HEK293 (cell line): ENCODE results near the gene POLD4.
"Not testable (repeated sequence)": the region's sequence is repeated elsewhere in the genome, so short reads cannot be mapped to it uniquely, and the experiment has no call there.

ENCODE experiments used
- CTCF ChIA-PET: fragments of 350-600 bp; formaldehyde crosslinking; extraction: SDS; loops from one replicate; lab custom pipeline; 2021; ENCODE audit warnings: antibody characterized with exemption; lab: Yijun Ruan, JAX
- POLR2A ChIA-PET: fragments of 300-600 bp; formaldehyde crosslinking; extraction: SDS; loops from one replicate; lab custom pipeline; 2020; ENCODE audit warnings: antibody characterized with exemption, inconsistent platforms; lab: Yijun Ruan, JAX
- H3K27ac ChIP-seq: fragments of 200-500 bp; sonication (Bioruptor generic); 2 replicates; pipeline ENCODE4 v1.5.1; 2014; ENCODE audit warnings: low read depth, low read length, control low read depth, inconsistent platforms; ENCODE audit errors: extremely low read depth
- H3K36me3 ChIP-seq, 2 experiments: fragments of 200-500 bp in 1 of 2; sonication (Bioruptor generic) in 1 of 2; 1 replicate in 1 of 2; 2 replicates in 1 of 2; pipeline ENCODE4 v1.5.1; 2014 to 2017; ENCODE audit warnings: inconsistent platforms in 2 of 2, low read length in 2 of 2; ENCODE audit not compliant: control insufficient read depth in 2 of 2, insufficient read depth in 1 of 2
- H3K4me1 ChIP-seq: fragments of 200-500 bp; sonication (Bioruptor generic); 2 replicates; pipeline ENCODE4 v1.5.1; 2014; ENCODE audit warnings: mild to moderate bottlenecking, low read length, inconsistent platforms; ENCODE audit not compliant: control insufficient read depth, insufficient read depth
- H3K4me3 ChIP-seq: 2 replicates; pipeline ENCODE4 v1.5.1; 2011; ENCODE audit warnings: low read depth, mild to moderate bottlenecking, control low read depth, low read length, moderate library complexity
- H3K9me3 ChIP-seq: fragments of 200-500 bp; sonication (Bioruptor generic); 2 replicates; pipeline ENCODE4 v1.5.1; 2014; ENCODE audit warnings: low read depth, low read length, inconsistent platforms; ENCODE audit not compliant: control insufficient read depth, insufficient read depth
- GLIS2 ChIP-seq: fragments of 450-650 bp; formaldehyde crosslinking; IDR thresholded peaks from 2 replicates; pipeline ENCODE4 v1.5.1; 2016; ENCODE audit warnings: missing biosample characterization, missing genetic modification characterization
- HOXA7 ChIP-seq: sonication (generic); formaldehyde crosslinking; IDR thresholded peaks from 2 replicates; pipeline ENCODE4 v1.8.1; 2022; ENCODE audit warnings: missing genetic modification reagents, borderline replicate concordance
- OSR2 ChIP-seq: fragments of 450-650 bp; formaldehyde crosslinking; IDR thresholded peaks from 2 replicates; pipeline ENCODE4 v1.5.1; 2016; ENCODE audit warnings: missing biosample characterization, missing genetic modification characterization
- SALL2 ChIP-seq: fragments of 450-650 bp; formaldehyde crosslinking; IDR thresholded peaks from 2 replicates; pipeline ENCODE4 v1.5.0; 2017; ENCODE audit warnings: missing biosample characterization, mild to moderate bottlenecking, missing genetic modification characterization, borderline replicate concordance
- SP7 ChIP-seq: fragments of 450-650 bp; formaldehyde crosslinking; IDR thresholded peaks from 2 replicates; pipeline ENCODE4 v1.5.1; 2016; ENCODE audit warnings: missing biosample characterization, missing genetic modification characterization
- TCF7L2 ChIP-seq: IDR thresholded peaks from 2 replicates; pipeline ENCODE4 v1.6.1; 2011; ENCODE audit warnings: low read depth, mild to moderate bottlenecking, inconsistent platforms, low read length, moderate library complexity, borderline replicate concordance
- TRIM28 ChIP-seq: IDR thresholded peaks from 2 replicates; pipeline ENCODE4 v1.6.1; 2011; ENCODE audit warnings: low read length, control low read depth, borderline replicate concordance
- YY2 ChIP-seq: fragments of 450-650 bp; formaldehyde crosslinking; IDR thresholded peaks from 2 replicates; pipeline ENCODE4 v1.5.1; 2016; ENCODE audit warnings: missing biosample characterization, missing genetic modification characterization
- ZBTB1 ChIP-seq: fragments of 450-650 bp; formaldehyde crosslinking; IDR thresholded peaks from 2 replicates; pipeline ENCODE4 v1.5.1; 2016; ENCODE audit warnings: missing biosample characterization, missing genetic modification characterization
- ZBTB48 ChIP-seq: fragments of 450-650 bp; formaldehyde crosslinking; IDR thresholded peaks from 2 replicates; pipeline ENCODE4 v1.5.1; 2016; ENCODE audit warnings: missing biosample characterization, missing genetic modification characterization
- ZBTB7A ChIP-seq: fragments of 450-650 bp; formaldehyde crosslinking; IDR thresholded peaks from 2 replicates; pipeline ENCODE4 v1.5.1; 2016; ENCODE audit warnings: low read depth, missing biosample characterization, missing genetic modification characterization
- ZBTB8A ChIP-seq: fragments of 450-650 bp; formaldehyde crosslinking; IDR thresholded peaks from 2 replicates; pipeline ENCODE4 v1.5.1; 2016; ENCODE audit warnings: missing biosample characterization, missing genetic modification characterization
- ZEB2 ChIP-seq: fragments of 450-650 bp; formaldehyde crosslinking; IDR thresholded peaks from 2 replicates; pipeline ENCODE4 v1.5.1; 2016; ENCODE audit warnings: missing biosample characterization, missing genetic modification characterization
- ZNF112 ChIP-seq: fragments of 450-650 bp; formaldehyde crosslinking; IDR thresholded peaks from 2 replicates; pipeline ENCODE4 v1.5.0; 2017; ENCODE audit warnings: missing biosample characterization, missing genetic modification characterization
- ZNF335 ChIP-seq: fragments of 450-650 bp; formaldehyde crosslinking; conservative IDR thresholded peaks from 2 replicates; pipeline ENCODE4 v1.5.1; 2016; ENCODE audit warnings: missing biosample characterization, missing genetic modification characterization
- ZNF394 ChIP-seq: fragments of 450-650 bp; formaldehyde crosslinking; IDR thresholded peaks from 2 replicates; pipeline ENCODE4 v1.5.1; 2016; ENCODE audit warnings: missing biosample characterization, missing genetic modification characterization, mild to moderate bottlenecking, moderate library complexity, borderline replicate concordance
- ZNF426 ChIP-seq: fragments of 450-650 bp; formaldehyde crosslinking; IDR thresholded peaks from 2 replicates; pipeline ENCODE4 v1.5.1; 2017; ENCODE audit warnings: missing biosample characterization, missing genetic modification characterization, mild to moderate bottlenecking, inconsistent platforms, moderate library complexity
- ZNF530 ChIP-seq: fragments of 450-650 bp; formaldehyde crosslinking; IDR thresholded peaks from 2 replicates; pipeline ENCODE4 v1.5.1; 2016; ENCODE audit warnings: low read depth, missing biosample characterization, missing genetic modification characterization
- ZNF600 ChIP-seq: fragments of 450-650 bp; formaldehyde crosslinking; IDR thresholded peaks from 2 replicates; pipeline ENCODE4 v1.5.1; 2016; ENCODE audit warnings: missing biosample characterization, missing genetic modification characterization
- ZNF654 ChIP-seq: fragments of 450-650 bp; formaldehyde crosslinking; IDR thresholded peaks from 2 replicates; pipeline ENCODE4 v1.5.1; 2016; ENCODE audit warnings: low read depth, missing biosample characterization, missing genetic modification characterization
- ZNF658 ChIP-seq: fragments of 450-650 bp; formaldehyde crosslinking; IDR thresholded peaks from 2 replicates; pipeline ENCODE4; 2016; ENCODE audit warnings: missing biosample characterization, missing genetic modification characterization
- ZNF707 ChIP-seq: fragments of 450-650 bp; formaldehyde crosslinking; IDR thresholded peaks from 2 replicates; pipeline ENCODE4 v1.5.1; 2016; ENCODE audit warnings: missing biosample characterization, missing genetic modification characterization
- ZNF843 ChIP-seq: fragments of 450-650 bp; formaldehyde crosslinking; IDR thresholded peaks from 2 replicates; pipeline ENCODE4 v1.5.1; 2016; ENCODE audit warnings: missing biosample characterization, missing genetic modification characterization
- TF ChIP-seq, protein P1 (sequence below): fragments of 450-650 bp; IDR thresholded peaks from 2 replicates; pipeline ENCODE4 v1.5.1; 2018; ENCODE audit warnings: missing biosample characterization, missing genetic modification characterization
- TF ChIP-seq, protein P2 (sequence below): fragments of 450-650 bp; formaldehyde crosslinking; IDR thresholded peaks from 2 replicates; pipeline ENCODE4 v1.5.0; 2017; ENCODE audit warnings: missing biosample characterization, missing genetic modification characterization, borderline replicate concordance
- TF ChIP-seq, protein P3 (sequence below): fragments of 450-650 bp; formaldehyde crosslinking; IDR thresholded peaks from 2 replicates; pipeline ENCODE4 v1.5.1; 2016; ENCODE audit warnings: missing biosample characterization, missing genetic modification characterization

Gene POLD4

DNA sequence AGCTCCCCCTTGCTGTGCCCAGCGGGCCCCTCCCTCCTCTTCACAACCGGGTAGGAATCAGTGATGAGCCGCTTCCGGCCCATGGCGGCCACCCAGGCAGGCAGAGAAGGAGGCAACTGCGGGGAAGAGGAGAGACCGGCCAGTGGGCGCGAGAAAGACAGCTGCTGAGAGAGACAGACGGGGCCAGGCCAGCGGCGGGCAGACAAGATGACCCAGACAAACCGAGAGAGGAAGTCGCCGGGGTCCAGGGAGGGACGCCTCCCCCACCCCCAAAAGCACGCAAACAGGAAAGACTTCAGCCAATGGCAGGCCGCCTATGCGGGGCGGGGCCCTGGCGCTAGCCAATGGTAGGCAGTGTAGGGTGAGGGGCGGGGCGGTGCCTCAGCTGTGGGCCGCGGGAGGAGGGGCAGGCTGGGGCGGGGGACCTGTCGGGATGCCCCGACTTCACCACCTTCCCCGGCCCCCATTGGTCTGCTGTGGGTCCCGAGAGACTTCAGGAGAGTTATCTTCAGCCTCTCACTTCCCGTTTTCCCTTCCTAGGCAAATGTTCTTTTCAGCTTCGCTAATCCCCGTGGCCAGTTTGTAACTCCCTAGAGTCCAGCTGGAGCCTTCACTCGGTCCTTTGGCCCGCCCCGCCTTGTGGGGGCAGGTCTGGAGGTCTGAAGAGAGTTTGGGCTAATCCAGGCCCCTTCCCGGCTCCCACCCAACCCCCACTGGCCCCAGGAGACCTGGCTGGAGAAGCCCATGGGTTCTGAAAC is at the start of gene POLD4 (continued):
- TF ChIP-seq ZNF707 (no peak), TRIM28 (no peak), ZNF843 (tag by site-specific recombination) (no peak), ZEB2 (tag by site-specific recombination) (no peak), ZNF658 (tag by site-specific recombination) (no peak), SALL2 (tag by site-specific recombination) (no peak), HOXA7 (CRISPR knock-in tag) (no peak), YY2 (tag by site-specific recombination) (peak; percentile 39; the same call in 1 of the 2 replicates), ZNF654 (tag by site-specific recombination) (no peak), ZNF426 (no peak), ZBTB7A (tag by site-specific recombination) (no peak), TCF7L2 (no peak), ZNF600 (tag by site-specific recombination) (no peak), ZNF112 (tag by site-specific recombination) (no peak), ZBTB1 (no peak), ZNF530 (tag by site-specific recombination) (no peak)
- TF ChIP-seq, protein P1, sequence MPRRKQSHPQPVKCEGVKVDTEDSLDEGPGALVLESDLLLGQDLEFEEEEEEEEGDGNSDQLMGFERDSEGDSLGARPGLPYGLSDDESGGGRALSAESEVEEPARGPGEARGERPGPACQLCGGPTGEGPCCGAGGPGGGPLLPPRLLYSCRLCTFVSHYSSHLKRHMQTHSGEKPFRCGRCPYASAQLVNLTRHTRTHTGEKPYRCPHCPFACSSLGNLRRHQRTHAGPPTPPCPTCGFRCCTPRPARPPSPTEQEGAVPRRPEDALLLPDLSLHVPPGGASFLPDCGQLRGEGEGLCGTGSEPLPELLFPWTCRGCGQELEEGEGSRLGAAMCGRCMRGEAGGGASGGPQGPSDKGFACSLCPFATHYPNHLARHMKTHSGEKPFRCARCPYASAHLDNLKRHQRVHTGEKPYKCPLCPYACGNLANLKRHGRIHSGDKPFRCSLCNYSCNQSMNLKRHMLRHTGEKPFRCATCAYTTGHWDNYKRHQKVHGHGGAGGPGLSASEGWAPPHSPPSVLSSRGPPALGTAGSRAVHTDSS (tag by site-specific recombination) = peak; percentile 68; the same call in 1 of the 2 replicates
- TF ChIP-seq, protein P2, sequence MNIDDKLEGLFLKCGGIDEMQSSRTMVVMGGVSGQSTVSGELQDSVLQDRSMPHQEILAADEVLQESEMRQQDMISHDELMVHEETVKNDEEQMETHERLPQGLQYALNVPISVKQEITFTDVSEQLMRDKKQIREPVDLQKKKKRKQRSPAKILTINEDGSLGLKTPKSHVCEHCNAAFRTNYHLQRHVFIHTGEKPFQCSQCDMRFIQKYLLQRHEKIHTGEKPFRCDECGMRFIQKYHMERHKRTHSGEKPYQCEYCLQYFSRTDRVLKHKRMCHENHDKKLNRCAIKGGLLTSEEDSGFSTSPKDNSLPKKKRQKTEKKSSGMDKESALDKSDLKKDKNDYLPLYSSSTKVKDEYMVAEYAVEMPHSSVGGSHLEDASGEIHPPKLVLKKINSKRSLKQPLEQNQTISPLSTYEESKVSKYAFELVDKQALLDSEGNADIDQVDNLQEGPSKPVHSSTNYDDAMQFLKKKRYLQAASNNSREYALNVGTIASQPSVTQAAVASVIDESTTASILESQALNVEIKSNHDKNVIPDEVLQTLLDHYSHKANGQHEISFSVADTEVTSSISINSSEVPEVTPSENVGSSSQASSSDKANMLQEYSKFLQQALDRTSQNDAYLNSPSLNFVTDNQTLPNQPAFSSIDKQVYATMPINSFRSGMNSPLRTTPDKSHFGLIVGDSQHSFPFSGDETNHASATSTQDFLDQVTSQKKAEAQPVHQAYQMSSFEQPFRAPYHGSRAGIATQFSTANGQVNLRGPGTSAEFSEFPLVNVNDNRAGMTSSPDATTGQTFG (tag by site-specific recombination) = no peak

DNA sequence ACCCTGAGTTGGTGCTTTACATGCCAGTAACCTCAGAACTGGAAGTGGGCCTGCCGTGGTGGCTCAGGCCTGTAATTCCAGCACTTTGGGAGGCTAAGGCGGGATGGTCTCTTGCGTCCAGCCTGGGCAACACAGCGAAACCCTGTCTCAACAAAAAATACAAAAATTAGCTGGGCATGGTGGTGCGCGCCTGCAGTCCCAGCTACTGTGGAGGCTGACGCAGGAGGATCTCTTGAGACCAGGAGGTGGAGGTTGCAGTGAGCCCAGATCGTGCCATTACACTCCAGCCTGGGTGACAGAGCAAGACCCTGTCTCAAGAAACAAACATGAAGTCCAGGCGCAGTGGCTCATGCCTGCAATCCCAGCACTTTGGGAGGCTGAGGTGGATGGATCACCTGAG is 49.7 kb upstream of the POLD4 start:
- not testable (repeated sequence) for H3K9me3 ChIP-seq, H3K27ac ChIP-seq, H3K4me1 ChIP-seq, H3K4me3 ChIP-seq
- H3K36me3 ChIP-seq = peaks cover 0 to 25% of the 10 kb centered on the region in 2 experiments; a peak in 1 of 3 replicates
- ChIA-PET CTCF (interaction anchor here (1.3 kb wide), 1 partner anchor 46 kb away, joined by 3 read pairs; no protein-coding TSS in a partner anchor), POLR2A (interaction anchor here (0.7 to 2.8 kb wide), 4 partner anchors 9 to 36 kb away, joined by 9 to 25 read pairs (median 13); partner anchors contain the start of gene RPS6KB2)

DNA sequence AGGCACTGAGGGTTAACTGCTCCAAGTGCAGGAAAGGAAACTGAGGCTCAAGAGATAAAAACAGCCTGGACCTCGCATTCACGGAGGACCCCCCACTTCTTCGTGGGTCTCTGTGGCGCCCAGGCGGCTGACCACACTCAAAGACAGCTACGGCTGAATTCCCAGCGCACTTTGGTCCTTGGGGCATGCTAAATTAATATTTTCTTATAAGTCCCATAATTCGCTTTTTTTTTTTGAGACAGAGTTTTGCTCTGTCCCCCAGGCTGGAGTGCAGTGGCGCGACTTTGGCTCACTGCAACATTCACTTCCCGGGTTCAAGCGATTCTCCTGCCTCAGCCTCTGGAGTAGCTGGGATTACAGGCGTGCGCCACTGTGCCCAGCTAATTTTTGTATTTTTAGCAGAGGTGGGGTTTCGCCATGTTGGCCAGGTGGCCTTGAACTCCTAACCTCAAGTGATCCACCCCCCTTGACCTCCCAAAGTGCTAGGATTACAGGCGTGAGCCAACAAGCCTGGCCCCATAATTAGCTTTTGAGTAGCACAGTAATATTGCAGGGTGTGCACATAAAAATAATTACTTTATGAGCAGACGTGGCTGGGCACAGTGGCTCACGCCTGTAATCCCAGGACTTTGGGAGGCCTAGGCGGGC is 49.0 kb upstream of the POLD4 start:
- H3K27ac ChIP-seq, H3K4me1 ChIP-seq, H3K9me3 ChIP-seq: not testable (repeated sequence)
- POLR2A ChIA-PET = interaction anchor here (0.7 to 3.3 kb wide), 21 partner anchors 9 to 227 kb away, joined by 3 to 53 read pairs (median 7); partner anchors contain the start of genes GPR152, GSTP1, NUDT8 and PITPNM1
- Histone ChIP-seq H3K36me3 (peaks cover 0 to 33% of the 10 kb centered on the region in 2 experiments; a peak in 1 of 3 replicates), H3K4me3 (peak overlapping the region; percentile 14)
- CTCF ChIA-PET = interaction anchor here (0.5 to 2.8 kb wide), 21 partner anchors 10 to 475 kb away, joined by 3 to 20 read pairs (median 6); partner anchors contain the start of genes PITPNM1, RAD9A and TMEM134
- TF ChIP-seq SP7 (tag by site-specific recombination) = peak; percentile 85
- TF ChIP-seq ZBTB48 (tag by site-specific recombination) = peak; percentile 11; the same call in 1 of the 2 replicates
- TF ChIP-seq, protein P3, sequence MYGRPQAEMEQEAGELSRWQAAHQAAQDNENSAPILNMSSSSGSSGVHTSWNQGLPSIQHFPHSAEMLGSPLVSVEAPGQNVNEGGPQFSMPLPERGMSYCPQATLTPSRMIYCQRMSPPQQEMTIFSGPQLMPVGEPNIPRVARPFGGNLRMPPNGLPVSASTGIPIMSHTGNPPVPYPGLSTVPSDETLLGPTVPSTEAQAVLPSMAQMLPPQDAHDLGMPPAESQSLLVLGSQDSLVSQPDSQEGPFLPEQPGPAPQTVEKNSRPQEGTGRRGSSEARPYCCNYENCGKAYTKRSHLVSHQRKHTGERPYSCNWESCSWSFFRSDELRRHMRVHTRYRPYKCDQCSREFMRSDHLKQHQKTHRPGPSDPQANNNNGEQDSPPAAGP = peak; percentile 63; the same call in 1 of the 2 replicates
- peak; percentile 15; the same call in 1 of the 2 replicates for TF ChIP-seq ZBTB8A (tag by site-specific recombination)
- TF ChIP-seq ZNF335 = 0 out of 2 replicates have a peak, but pooled peaks have one; percentile 19
- TF ChIP-seq GLIS2 (tag by site-specific recombination) = 0 out of 2 replicates have a peak, but pooled peaks have one; percentile 26
- peak; percentile 81 for TF ChIP-seq ZNF394 (tag by site-specific recombination)
- TF ChIP-seq OSR2 (tag by site-specific recombination) = peak; percentile 61
